Gastroesophageal sphincter (tissue), 4 donors: ENCODE data around the gene ULK4. TPM values are rescaled to one million over a fixed set of nuclear protein-coding genes. Genes with fewer than 3 reads are reported as not detected.

Source experiments
- ATAC-seq: fragments of 150-250 bp; one replicate; pipeline ENCODE4 v1.9.1; 2016; ENCODE audit warnings: mild to moderate bottlenecking, moderate library complexity
- H3K27ac ChIP-seq, 4 donors: fragments of 200-600 bp; sonication (generic) in 3 of 4; 1 replicate in 3 of 4; 2 replicates in 1 of 4; pipeline ENCODE4 v1.5.1; 2016 to 2019
- H3K27me3 ChIP-seq: fragments of 200-600 bp; sonication (generic); one replicate; pipeline ENCODE4 v1.5.1; 2019
- H3K36me3 ChIP-seq, 2 donors: fragments of 200-600 bp; sonication (generic); one replicate each; pipeline ENCODE4 v1.5.1; 2019; ENCODE audit warnings: control low read depth in 1 of 2
- H3K4me1 ChIP-seq, 3 donors: fragments of 200-600 bp; sonication (generic); 1 replicate in 2 of 3; 2 replicates in 1 of 3; pipeline ENCODE4 v1.5.1; 2016 to 2019; ENCODE audit warnings: control low read depth in 2 of 3
- H3K4me3 ChIP-seq, 2 donors: fragments of 200-600 bp; sonication (generic); one replicate each; pipeline ENCODE4 v1.5.1; 2019; ENCODE audit warnings: mild to moderate bottlenecking in 1 of 2, moderate library complexity in 1 of 2
- H3K9me3 ChIP-seq, 3 donors: fragments of 200-600 bp; sonication (generic); one replicate each; pipeline ENCODE4 v1.5.1; 2017 to 2019; ENCODE audit warnings: control low read depth in 2 of 3
- CTCF ChIP-seq, 4 experiments: fragments of 200-600 bp in 2 of 4; fragments of 450-650 bp in 2 of 4; sonication (generic) in 1 of 4; IDR thresholded peaks; one replicate each; pipeline ENCODE4 v1.5.1; 2017 to 2019; ENCODE audit warnings: antibody characterized with exemption in 4 of 4, mild to moderate bottlenecking in 2 of 4, moderate library complexity in 2 of 4
- EP300 ChIP-seq: sonication (generic); formaldehyde crosslinking; IDR thresholded peaks from one replicate; pipeline ENCODE4 v1.6.1; 2017; ENCODE audit warnings: antibody characterized with exemption, mild to moderate bottlenecking
- POLR2A ChIP-seq, 2 donors: fragments of 450-650 bp; IDR thresholded peaks; one replicate each; pipeline ENCODE4 v1.6.1; 2017; ENCODE audit warnings: antibody characterized with exemption in 2 of 2, mild to moderate bottlenecking in 2 of 2, moderate library complexity in 1 of 2
- POLR2AphosphoS5 ChIP-seq: sonication (generic); formaldehyde crosslinking; IDR thresholded peaks from one replicate; pipeline ENCODE4 v1.6.1; 2017; ENCODE audit warnings: antibody characterized with exemption
- WGBS, 2 donors: methylation state at CpG; one replicate each; pipeline ENCODE4 v1.1.5; 2018; ENCODE audit warnings: low coverage in 1 of 2; 5-methylcytosine and 5-hydroxymethylcytosine counted together
- total RNA-seq, 4 donors: library from RNA; depleted of rRNA; stranded (reverse); fragments of >200 nt; gene quantifications; one replicate each; pipeline ENCODE4 v1.1.0, GENCODE V29; 2016

Gene ULK4
- total RNA-seq, 4 donors from 2014 or later: 3.8 to 15.4 (median 8.8) TPM

- Histone ChIP-seq H3K27ac (no peak overlapping the region), H3K27me3 (no peaks in the 10 kb centered on the region), H3K36me3 (no peaks in the 10 kb centered on the region), H3K4me3 (no peak overlapping the region), H3K9me3 (peaks cover 0 to 38% (median 0%) of the 10 kb centered on the region in 3 donors), H3K4me1 (no peaks in the 10 kb centered on the region)
- no peak for ATAC-seq
- WGBS, 2 donors: 88% methylated on average over 1 of the region's 1 CpG; no CpG with 5 or more reads in 1 of the 2 donors
- TF ChIP-seq EP300 (no peak), CTCF (IDR thresholded peaks at IDR 0.05) (no peak), POLR2A (IDR thresholded peaks at IDR 0.05) (no peak)
Measured at GRCh38 chr3:41467481-41467880, 494.4 kb downstream of the ULK4 start.

DNA sequence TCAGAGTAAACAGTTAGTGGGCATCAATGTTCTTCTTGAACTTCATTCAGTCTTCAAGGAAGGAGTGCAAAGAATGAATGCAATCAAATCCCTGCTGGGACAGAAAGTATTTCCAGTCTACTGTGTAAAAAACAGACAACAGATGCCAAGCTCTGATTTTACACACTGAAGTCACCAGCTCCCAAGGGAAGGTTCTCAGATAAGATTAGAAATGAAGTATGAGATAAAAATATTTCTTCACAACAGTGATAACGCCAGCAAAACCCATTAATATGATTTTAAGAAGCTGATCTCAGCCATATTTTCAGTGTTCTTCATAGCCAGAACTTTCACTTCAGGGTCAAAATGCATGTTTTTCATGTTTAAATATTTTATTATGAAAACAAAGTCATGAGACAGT, 497.0 kb downstream of the ULK4 start:
- H3K4me1 ChIP-seq: no peaks in the 10 kb centered on the region
- WGBS, 2 donors: 40 to 50% methylated on average over 1 of the region's 1 CpG
- peaks cover 0 to 11% (median 0%) of the 10 kb centered on the region in 3 donors for H3K9me3 ChIP-seq
- H3K27me3 ChIP-seq: no peaks in the 10 kb centered on the region
- no peaks in the 10 kb centered on the region for H3K36me3 ChIP-seq
- no peak overlapping the region for H3K27ac ChIP-seq
- ATAC-seq: no peak
- no peak for TF ChIP-seq POLR2A (IDR thresholded peaks at IDR 0.05)
- TF ChIP-seq POLR2AphosphoS5: no peak
- TF ChIP-seq EP300: no peak
- no peak for TF ChIP-seq CTCF (IDR thresholded peaks at IDR 0.05)
- no peak overlapping the region for H3K4me3 ChIP-seq

DNA sequence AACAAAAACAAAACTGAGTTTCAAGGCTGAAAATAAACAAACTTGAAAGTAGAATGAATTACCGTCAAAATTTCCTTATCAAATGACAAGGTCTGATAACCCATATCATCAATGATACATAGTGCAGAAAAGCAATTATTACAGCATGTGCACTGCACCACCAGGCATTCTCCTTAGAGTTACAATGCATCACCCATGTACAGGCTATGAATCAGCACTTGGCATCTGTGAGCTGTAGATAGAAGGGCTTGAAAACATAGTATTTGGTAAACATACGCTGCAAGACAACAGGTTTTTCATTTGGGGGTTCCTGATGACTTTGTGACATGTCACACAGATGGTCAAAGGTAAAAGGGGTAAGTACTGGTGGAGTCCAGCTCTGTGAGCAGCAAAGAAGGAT, 497.5 kb downstream of the ULK4 start:
- ATAC-seq: no peak
- H3K36me3 ChIP-seq: no peaks in the 10 kb centered on the region
- peaks cover 0 to 8% (median 0%) of the 10 kb centered on the region in 3 donors for H3K9me3 ChIP-seq
- H3K4me1 ChIP-seq: no peaks in the 10 kb centered on the region
- TF ChIP-seq EP300: no peak
- TF ChIP-seq POLR2A (IDR thresholded peaks at IDR 0.05): no peak
- TF ChIP-seq POLR2AphosphoS5: no peak
- no peak for TF ChIP-seq CTCF (IDR thresholded peaks at IDR 0.05)
- H3K27ac ChIP-seq: no peak overlapping the region
- WGBS, 2 donors: 88 to 100% methylated on average over 2 of the region's 2 CpGs
- H3K27me3 ChIP-seq: no peaks in the 10 kb centered on the region
- no peak overlapping the region for H3K4me3 ChIP-seq

DNA sequence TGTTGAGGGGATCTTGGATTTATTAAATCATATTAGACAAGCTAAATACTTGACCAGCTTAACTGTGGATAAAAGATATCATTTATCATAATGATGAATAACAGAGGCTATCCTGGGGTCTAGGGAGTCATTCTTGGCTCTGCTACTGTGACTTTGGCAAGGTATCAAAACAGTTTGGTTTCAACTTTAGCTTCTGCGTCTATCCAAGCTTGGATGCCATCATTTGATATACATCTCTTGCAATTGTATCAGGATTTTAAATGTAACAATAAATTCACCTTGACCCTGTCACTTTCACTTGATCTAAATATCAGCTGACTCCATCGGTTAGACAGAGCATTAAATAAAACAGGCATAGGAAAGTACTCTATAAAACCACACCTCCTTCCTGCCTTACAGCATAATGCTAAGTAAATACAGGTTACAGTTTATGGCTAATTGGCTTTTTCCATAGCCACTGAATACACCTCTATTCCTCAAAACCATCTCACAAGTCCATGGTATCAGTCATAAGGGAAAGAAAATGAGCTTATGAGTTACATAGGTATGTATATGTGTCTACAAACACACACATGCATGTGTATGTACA, 499.7 kb downstream of the ULK4 start:
- TF ChIP-seq EP300 (no peak), POLR2AphosphoS5 (no peak), CTCF (IDR thresholded peaks at IDR 0.05) (no peak), POLR2A (IDR thresholded peaks at IDR 0.05) (no peak)
- Histone ChIP-seq H3K4me1 (no peaks in the 10 kb centered on the region), H3K9me3 (no peaks in the 10 kb centered on the region), H3K4me3 (no peak overlapping the region), H3K27me3 (no peaks in the 10 kb centered on the region), H3K36me3 (no peaks in the 10 kb centered on the region), H3K27ac (no peak overlapping the region)
- WGBS, 2 donors: 21 to 27% methylated on average over 2 of the region's 2 CpGs
- no peak for ATAC-seq

DNA sequence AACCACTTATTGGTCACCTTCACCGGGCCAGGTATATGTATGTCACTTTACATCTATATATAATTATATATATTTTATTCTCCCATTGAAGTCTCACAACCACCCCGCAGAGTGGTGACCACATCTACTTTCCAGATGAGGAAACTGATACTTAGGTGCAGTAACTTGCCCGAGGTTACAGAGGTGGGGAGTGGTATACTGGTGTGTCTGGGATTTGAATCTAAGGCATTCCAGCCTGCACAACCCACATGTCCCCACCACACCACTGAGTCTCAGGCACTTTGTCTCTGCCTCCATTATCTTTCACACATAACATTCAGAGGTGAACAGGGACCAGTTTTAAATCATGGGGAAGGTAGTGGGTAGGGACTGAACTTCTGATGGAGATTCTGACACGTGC, 501.2 kb downstream of the ULK4 start:
- H3K4me1 ChIP-seq: no peaks in the 10 kb centered on the region
- no peaks in the 10 kb centered on the region for H3K36me3 ChIP-seq
- H3K9me3 ChIP-seq: no peaks in the 10 kb centered on the region
- no peaks in the 10 kb centered on the region for H3K27me3 ChIP-seq
- no peak overlapping the region for H3K4me3 ChIP-seq
- no peak for ATAC-seq
- no peak for TF ChIP-seq POLR2A (IDR thresholded peaks at IDR 0.05)
- no peak for TF ChIP-seq EP300
- TF ChIP-seq CTCF (IDR thresholded peaks at IDR 0.05): no peak
- no peak for TF ChIP-seq POLR2AphosphoS5
- 85 to 100% methylated on average over 4 of the region's 4 CpGs for WGBS, 2 donors
- H3K27ac ChIP-seq: no peak overlapping the region
